Panc1 (cell line): ENCODE measurements around the gene IFFO2.

Source experiments
- CTCF ChIP-seq: fragments of 450-650 bp; IDR thresholded peaks from 2 replicates; pipeline ENCODE4 v1.5.1; 2017; ENCODE audit warnings: mild to moderate bottlenecking
- POLR2AphosphoS5 ChIP-seq: IDR thresholded peaks from 2 replicates; pipeline ENCODE4 v1.6.1; 2012; ENCODE audit warnings: mild to moderate bottlenecking, low read depth, low read length, moderate library complexity

DNA sequence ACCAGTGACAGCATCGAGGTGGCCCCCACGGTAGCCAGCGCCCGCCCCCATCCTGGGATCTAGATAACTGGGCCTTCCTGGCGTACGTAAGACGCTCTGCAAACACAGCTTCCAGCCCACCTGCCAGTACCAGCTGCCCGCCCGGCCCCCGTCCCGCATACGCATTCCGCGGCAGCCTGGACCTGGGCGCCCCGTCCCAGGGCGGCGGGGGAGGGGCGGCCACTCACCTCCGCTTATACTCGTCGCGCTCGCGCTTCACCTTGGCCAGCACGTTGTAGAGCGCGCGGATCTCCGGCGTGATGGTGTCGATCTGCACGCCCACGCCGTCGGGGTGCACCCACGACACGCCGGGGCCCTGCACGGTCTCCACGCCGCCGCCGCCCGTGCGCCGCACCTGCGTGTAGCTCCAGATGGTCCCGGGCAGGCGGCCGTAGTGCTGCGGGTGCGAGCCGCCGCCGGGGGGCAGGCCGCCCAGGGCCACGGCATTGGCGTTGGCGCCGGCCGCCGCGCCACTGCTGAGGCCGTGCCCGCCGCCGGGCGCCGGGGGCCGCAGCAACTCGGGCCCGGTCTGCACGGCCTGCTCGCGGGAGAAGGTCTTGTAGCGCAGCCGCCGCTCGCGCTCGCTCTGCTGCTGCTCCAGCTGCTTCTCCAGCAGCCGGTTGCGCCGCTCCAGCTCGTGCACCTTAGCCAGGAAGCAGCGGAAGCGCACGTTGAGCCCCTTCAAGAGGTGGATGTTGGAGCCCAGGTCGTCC is 859 bp downstream of the IFFO2 start:
- TF ChIP-seq CTCF (no peak; the same call in 1 of the 2 replicates), POLR2AphosphoS5 (no peak)
